Measurements from ENCODE around the gene BARX2. TPM values are rescaled to one million over a fixed set of nuclear protein-coding genes. Genes with fewer than 3 reads are reported as not detected.

The BARX2 gene
- total and polyA plus RNA-seq, 2 donors from 2014 or later = 5.2 to 6.9 TPM

GRCh38 chr11:129414144-129414872, 38.7 kb downstream of the BARX2 start:
- no peak for TF ChIP-seq CTCF (IDR thresholded peaks at IDR 0.05; ENCODE audit: borderline replicate concordance, extremely low read depth, insufficient read depth)
- intact Hi-C loops (cut with DNase I) = no loop called here
- Histone ChIP-seq H3K9ac (ENCODE audit: low read length in 3 of 3) (no peak overlapping the region), H3K4me3 (ENCODE audit: low read length in 3 of 3) (no peak overlapping the region), H3K36me3 (ENCODE audit: control insufficient read depth in 2 of 3, insufficient read depth in 3 of 3, low read length in 3 of 3) (no peaks in the 10 kb centered on the region), H3K4me1 (ENCODE audit: control insufficient read depth in 2 of 3, insufficient read depth in 2 of 3, low read depth in 1 of 3, low read length in 3 of 3) (no peaks in the 10 kb centered on the region), H3K27ac (ENCODE audit: low read depth in 2 of 2, low read length in 2 of 2) (no peak overlapping the region), H3K9me3 (ENCODE audit: control insufficient read depth in 2 of 3, insufficient read depth in 1 of 3, low read length in 3 of 3) (no peaks in the 10 kb centered on the region), H3K27me3 (ENCODE audit: control insufficient read depth, insufficient read depth, low read length) (no peaks in the 10 kb centered on the region)
- DNase-seq (no peak), FAIRE-seq (no peak)

GRCh38 chr11:129416080-129416820, 40.6 kb downstream of the BARX2 start:
- intact Hi-C loops (cut with DNase I) = no loop called here
- Histone ChIP-seq H3K4me3 (ENCODE audit: low read length in 3 of 3) (no peak overlapping the region), H3K27me3 (ENCODE audit: control insufficient read depth, insufficient read depth, low read length) (no peaks in the 10 kb centered on the region), H3K27ac (ENCODE audit: low read depth in 2 of 2, low read length in 2 of 2) (no peak overlapping the region), H3K4me1 (ENCODE audit: control insufficient read depth in 2 of 3, insufficient read depth in 2 of 3, low read depth in 1 of 3, low read length in 3 of 3) (no peaks in the 10 kb centered on the region), H3K9ac (ENCODE audit: low read length in 3 of 3) (no peak overlapping the region), H3K9me3 (ENCODE audit: control insufficient read depth in 2 of 3, insufficient read depth in 1 of 3, low read length in 3 of 3) (no peaks in the 10 kb centered on the region), H3K36me3 (ENCODE audit: control insufficient read depth in 2 of 3, insufficient read depth in 3 of 3, low read length in 3 of 3) (no peaks in the 10 kb centered on the region)
- no peak for TF ChIP-seq CTCF (IDR thresholded peaks at IDR 0.05; ENCODE audit: borderline replicate concordance, extremely low read depth, insufficient read depth)
- no peak for DNase-seq
- no peak for FAIRE-seq

GRCh38 chr11:129417458-129417857, 41.8 kb downstream of the BARX2 start:
- FAIRE-seq (no peak), DNase-seq (no peak)
- no peaks in the 10 kb centered on the region for H3K4me1 ChIP-seq (ENCODE audit: control insufficient read depth in 2 of 3, insufficient read depth in 2 of 3, low read depth in 1 of 3, low read length in 3 of 3)
- no peak for TF ChIP-seq CTCF (IDR thresholded peaks at IDR 0.05; ENCODE audit: borderline replicate concordance, extremely low read depth, insufficient read depth)
- no peak overlapping the region for H3K27ac ChIP-seq (ENCODE audit: low read depth in 2 of 2, low read length in 2 of 2)
- no peak overlapping the region for H3K4me3 ChIP-seq (ENCODE audit: low read length in 3 of 3)
- no peaks in the 10 kb centered on the region for H3K27me3 ChIP-seq (ENCODE audit: control insufficient read depth, insufficient read depth, low read length)
- no peak overlapping the region for H3K9ac ChIP-seq (ENCODE audit: low read length in 3 of 3)
- no peaks in the 10 kb centered on the region for H3K36me3 ChIP-seq (ENCODE audit: control insufficient read depth in 2 of 3, insufficient read depth in 3 of 3, low read length in 3 of 3)
- H3K9me3 ChIP-seq (ENCODE audit: control insufficient read depth in 2 of 3, insufficient read depth in 1 of 3, low read length in 3 of 3) = no peaks in the 10 kb centered on the region
- intact Hi-C loops (cut with DNase I) = no loop called here
